Measurements from ENCODE around the gene CACNA1H.

The CACNA1H gene

GRCh38 chr16:1157639-1158455, 4.9 kb downstream of the CACNA1H start:
- no peak for DNase-seq (ENCODE audit: low spot score)
- FAIRE-seq, result no peak

- FAIRE-seq (no peak), DNase-seq (ENCODE audit: low spot score) (no peak)
Observed at GRCh38 chr16:1158456-1159324, 5.8 kb downstream of the CACNA1H start.

- FAIRE-seq (no peak), DNase-seq (ENCODE audit: low spot score) (no peak)
Observed at GRCh38 chr16:1159325-1159972, 6.5 kb downstream of the CACNA1H start.

- DNase-seq (ENCODE audit: low spot score), result no peak
- FAIRE-seq, result no peak
Observed at GRCh38 chr16:1159973-1160772, 7.3 kb downstream of the CACNA1H start.

GRCh38 chr16:1160773-1161348, 8.0 kb downstream of the CACNA1H start:
- no peak for DNase-seq (ENCODE audit: low spot score)
- FAIRE-seq, result no peak

GRCh38 chr16:1162701-1163566, 10.0 kb downstream of the CACNA1H start:
- DNase-seq (ENCODE audit: low spot score) (no peak), FAIRE-seq (no peak)

GRCh38 chr16:1163567-1164055, 10.7 kb downstream of the CACNA1H start:
- FAIRE-seq, result peak; percentile 92
- DNase-seq (ENCODE audit: low spot score), result peak; percentile 88

GRCh38 chr16:1164382-1164781, 11.5 kb downstream of the CACNA1H start:
- DNase-seq (ENCODE audit: low spot score) (no peak), FAIRE-seq (no peak)

GRCh38 chr16:1164975-1165374, 12.1 kb downstream of the CACNA1H start:
- FAIRE-seq (no peak), DNase-seq (ENCODE audit: low spot score) (no peak)

GRCh38 chr16:1165511-1165910, 12.6 kb downstream of the CACNA1H start:
- no peak for FAIRE-seq
- no peak for DNase-seq (ENCODE audit: low spot score)

- DNase-seq (ENCODE audit: low spot score) (no peak), FAIRE-seq (no peak)
Observed at GRCh38 chr16:1167276-1168107, 14.6 kb downstream of the CACNA1H start.

GRCh38 chr16:1168837-1169236, 15.9 kb downstream of the CACNA1H start:
- FAIRE-seq, result no peak
- DNase-seq (ENCODE audit: low spot score), result no peak

- DNase-seq (ENCODE audit: low spot score), result no peak
- no peak for FAIRE-seq
Observed at GRCh38 chr16:1169285-1170075, 16.6 kb downstream of the CACNA1H start.

GRCh38 chr16:1170076-1170418, 17.1 kb downstream of the CACNA1H start:
- no peak for DNase-seq (ENCODE audit: low spot score)
- no peak for FAIRE-seq

GRCh38 chr16:1171001-1171400, 18.1 kb downstream of the CACNA1H start:
- DNase-seq (ENCODE audit: low spot score) (no peak), FAIRE-seq (no peak)

- DNase-seq (ENCODE audit: low spot score) (no peak), FAIRE-seq (no peak)
Observed at GRCh38 chr16:1171854-1172428, 19.0 kb downstream of the CACNA1H start.

GRCh38 chr16:1172651-1173050, 19.7 kb downstream of the CACNA1H start:
- no peak for FAIRE-seq
- DNase-seq (ENCODE audit: low spot score), result no peak

Data from urothelium cell line (cell line).